ENCODE data around the gene WDR82. TPM values are rescaled to one million over a fixed set of nuclear protein-coding genes. Genes with fewer than 3 reads are reported as not detected.

The WDR82 gene
- total and polyA plus RNA-seq, 2 donors (not counting 1 experiment from before 2014, with no cell fraction given) = 71.2 to 77.7 TPM

GRCh38 chr3:52236424-52236886 lies 42.0 kb downstream of the WDR82 start:
- H3K27ac ChIP-seq (ENCODE audit: insufficient read depth, low read length) = peak overlapping the region; percentile 67
- no peaks in the 10 kb centered on the region for H3K9me3 ChIP-seq (ENCODE audit: control insufficient read depth, insufficient read depth, low read depth, low read length)
- H3K4me3 ChIP-seq (replicated peaks in 1 of 4; ENCODE audit: control extremely low read depth in 1 of 4, insufficient read depth in 1 of 4, low read depth in 3 of 4, low read length in 4 of 4) = no peak overlapping the region
- no peaks in the 10 kb centered on the region for H4K20me1 ChIP-seq (ENCODE audit: control insufficient read depth, extremely low read depth, insufficient read depth, low read length)
- peaks cover 16% of the 10 kb centered on the region for H3K36me3 ChIP-seq (ENCODE audit: control insufficient read depth, insufficient read depth, low read length)
- no peak overlapping the region for H2AFZ ChIP-seq (ENCODE audit: low read length)
- TF ChIP-seq, protein P1, sequence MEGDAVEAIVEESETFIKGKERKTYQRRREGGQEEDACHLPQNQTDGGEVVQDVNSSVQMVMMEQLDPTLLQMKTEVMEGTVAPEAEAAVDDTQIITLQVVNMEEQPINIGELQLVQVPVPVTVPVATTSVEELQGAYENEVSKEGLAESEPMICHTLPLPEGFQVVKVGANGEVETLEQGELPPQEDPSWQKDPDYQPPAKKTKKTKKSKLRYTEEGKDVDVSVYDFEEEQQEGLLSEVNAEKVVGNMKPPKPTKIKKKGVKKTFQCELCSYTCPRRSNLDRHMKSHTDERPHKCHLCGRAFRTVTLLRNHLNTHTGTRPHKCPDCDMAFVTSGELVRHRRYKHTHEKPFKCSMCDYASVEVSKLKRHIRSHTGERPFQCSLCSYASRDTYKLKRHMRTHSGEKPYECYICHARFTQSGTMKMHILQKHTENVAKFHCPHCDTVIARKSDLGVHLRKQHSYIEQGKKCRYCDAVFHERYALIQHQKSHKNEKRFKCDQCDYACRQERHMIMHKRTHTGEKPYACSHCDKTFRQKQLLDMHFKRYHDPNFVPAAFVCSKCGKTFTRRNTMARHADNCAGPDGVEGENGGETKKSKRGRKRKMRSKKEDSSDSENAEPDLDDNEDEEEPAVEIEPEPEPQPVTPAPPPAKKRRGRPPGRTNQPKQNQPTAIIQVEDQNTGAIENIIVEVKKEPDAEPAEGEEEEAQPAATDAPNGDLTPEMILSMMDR (conservative IDR thresholded peaks at IDR 0.05 in 1 of 2, IDR thresholded peaks at IDR 0.05 in 1 of 2; ENCODE audit: low read depth in 1 of 2, low read length in 2 of 2) = no peak
- no peak for TF ChIP-seq EZH2 (IDR thresholded peaks at IDR 0.05; ENCODE audit: low read length, missing control alignments)
- peak overlapping the region; percentile 33 for H3K4me2 ChIP-seq (ENCODE audit: extremely low read depth, insufficient read depth, low read length)
- H3K79me2 ChIP-seq (ENCODE audit: control insufficient read depth, insufficient read depth, low read length) = peaks cover 23% of the 10 kb centered on the region
- H3K9ac ChIP-seq (ENCODE audit: insufficient read depth, low read length) = no peak overlapping the region
- peaks cover 27% of the 10 kb centered on the region for H3K4me1 ChIP-seq (ENCODE audit: control insufficient read depth, extremely low read depth, insufficient read depth, low read length)
- no peak for DNase-seq (ENCODE audit: low read depth in 2 of 2)
- no peaks in the 10 kb centered on the region for H3K27me3 ChIP-seq (ENCODE audit: control insufficient read depth, insufficient read depth, low read length)

- H4K20me1 ChIP-seq (ENCODE audit: control insufficient read depth, extremely low read depth, insufficient read depth, low read length) = no peaks in the 10 kb centered on the region
- H3K79me2 ChIP-seq (ENCODE audit: control insufficient read depth, insufficient read depth, low read length) = peaks cover 23% of the 10 kb centered on the region
- no peaks in the 10 kb centered on the region for H3K27me3 ChIP-seq (ENCODE audit: control insufficient read depth, insufficient read depth, low read length)
- H3K9me3 ChIP-seq (ENCODE audit: control insufficient read depth, insufficient read depth, low read depth, low read length) = no peaks in the 10 kb centered on the region
- H3K4me2 ChIP-seq (ENCODE audit: extremely low read depth, insufficient read depth, low read length) = no peak overlapping the region
- H3K36me3 ChIP-seq (ENCODE audit: control insufficient read depth, insufficient read depth, low read length) = peaks cover 29% of the 10 kb centered on the region
- DNase-seq (ENCODE audit: low read depth in 2 of 2) = no peak
- TF ChIP-seq, protein P1 (conservative IDR thresholded peaks at IDR 0.05 in 1 of 2, IDR thresholded peaks at IDR 0.05 in 1 of 2; ENCODE audit: low read depth in 1 of 2, low read length in 2 of 2) = no peak
- TF ChIP-seq EZH2 (IDR thresholded peaks at IDR 0.05; ENCODE audit: low read length, missing control alignments) = no peak
- H3K4me3 ChIP-seq (replicated peaks in 1 of 4; ENCODE audit: control extremely low read depth in 1 of 4, insufficient read depth in 1 of 4, low read depth in 3 of 4, low read length in 4 of 4) = no peak overlapping the region
- H3K4me1 ChIP-seq (ENCODE audit: control insufficient read depth, extremely low read depth, insufficient read depth, low read length) = peaks cover 18% of the 10 kb centered on the region
- no peak overlapping the region for H2AFZ ChIP-seq (ENCODE audit: low read length)
- H3K27ac ChIP-seq (ENCODE audit: insufficient read depth, low read length) = no peak overlapping the region
- H3K9ac ChIP-seq (ENCODE audit: insufficient read depth, low read length) = no peak overlapping the region
Observed at GRCh38 chr3:52234516-52235447, 43.7 kb downstream of the WDR82 start.

DNA sequence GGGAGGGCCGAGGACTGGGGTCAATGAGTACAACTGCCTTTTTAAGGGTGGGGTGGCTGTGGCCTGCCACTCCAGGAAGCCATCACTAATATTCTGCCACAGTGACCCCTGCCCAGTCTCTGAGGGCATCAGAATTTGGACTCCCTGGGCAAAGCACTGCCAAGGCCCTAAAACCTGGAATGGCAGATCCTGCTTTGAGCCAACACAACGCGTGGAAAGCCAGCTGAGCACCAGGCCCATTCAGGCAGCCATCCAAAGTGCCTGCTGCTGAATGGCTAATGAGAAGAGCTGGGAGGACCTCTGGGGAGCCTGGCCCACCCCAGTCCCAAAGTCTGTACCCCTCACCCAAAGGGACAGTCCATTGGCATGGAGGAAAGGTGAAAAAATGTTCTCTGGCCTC lies 44.5 kb downstream of the WDR82 start:
- no peaks in the 10 kb centered on the region for H4K20me1 ChIP-seq (ENCODE audit: control insufficient read depth, extremely low read depth, insufficient read depth, low read length)
- H3K4me1 ChIP-seq (ENCODE audit: control insufficient read depth, extremely low read depth, insufficient read depth, low read length) = peaks cover 17% of the 10 kb centered on the region
- peaks cover 37% of the 10 kb centered on the region for H3K36me3 ChIP-seq (ENCODE audit: control insufficient read depth, insufficient read depth, low read length)
- H3K9me3 ChIP-seq (ENCODE audit: control insufficient read depth, insufficient read depth, low read depth, low read length) = no peaks in the 10 kb centered on the region
- H3K4me2 ChIP-seq (ENCODE audit: extremely low read depth, insufficient read depth, low read length) = no peak overlapping the region
- no peak overlapping the region for H3K4me3 ChIP-seq (replicated peaks in 1 of 4; ENCODE audit: control extremely low read depth in 1 of 4, insufficient read depth in 1 of 4, low read depth in 3 of 4, low read length in 4 of 4)
- no peak for TF ChIP-seq EZH2 (IDR thresholded peaks at IDR 0.05; ENCODE audit: low read length, missing control alignments)
- TF ChIP-seq, protein P1 (conservative IDR thresholded peaks at IDR 0.05 in 1 of 2, IDR thresholded peaks at IDR 0.05 in 1 of 2; ENCODE audit: low read depth in 1 of 2, low read length in 2 of 2) = no peak
- H3K27me3 ChIP-seq (ENCODE audit: control insufficient read depth, insufficient read depth, low read length) = no peaks in the 10 kb centered on the region
- H3K9ac ChIP-seq (ENCODE audit: insufficient read depth, low read length) = no peak overlapping the region
- no peak overlapping the region for H3K27ac ChIP-seq (ENCODE audit: insufficient read depth, low read length)
- H3K79me2 ChIP-seq (ENCODE audit: control insufficient read depth, insufficient read depth, low read length) = peaks cover 21% of the 10 kb centered on the region
- no peak for DNase-seq (ENCODE audit: low read depth in 2 of 2)
- H2AFZ ChIP-seq (ENCODE audit: low read length) = no peak overlapping the region

All from fibroblast of lung (primary cell).